H1 (cell line): ENCODE results near the gene TMCC3. TPM values are rescaled to one million over a fixed set of nuclear protein-coding genes. Genes with fewer than 3 reads are reported as not detected.

Experiments used
- CEBPB ChIP-seq: IDR thresholded peaks from 2 replicates; pipeline ENCODE4 v1.6.1; 2012; ENCODE audit warnings: low read depth, low read length
- CHD2 ChIP-seq: IDR thresholded peaks from 2 replicates; pipeline ENCODE4 v1.6.1; 2012; ENCODE audit warnings: low read length, improper control_type of control experiment
- CREB1 ChIP-seq: IDR thresholded peaks from 2 replicates; pipeline ENCODE4 v1.6.1; 2012; ENCODE audit warnings: inconsistent platforms
- HDAC6 ChIP-seq: IDR thresholded peaks from one replicate; pipeline ENCODE4 v1.7.1; 2012; ENCODE audit warnings: low read depth, mild to moderate bottlenecking, inconsistent platforms, low read length, moderate library complexity
- JUND ChIP-seq: IDR thresholded peaks from 2 replicates; pipeline ENCODE4 v1.6.1; 2011; ENCODE audit warnings: mild to moderate bottlenecking, improper control_type of control experiment, low read length
- KDM5A ChIP-seq: fragments of 200-600 bp; IDR thresholded peaks from 2 replicates; pipeline ENCODE4 v1.7.1; 2012; ENCODE audit warnings: mild to moderate bottlenecking, low read length, inconsistent platforms, mixed read lengths
- NRF1 ChIP-seq: IDR thresholded peaks from 2 replicates; pipeline ENCODE4 v1.6.1; 2011; ENCODE audit warnings: mild to moderate bottlenecking, low read depth, low read length, improper control_type of control experiment
- PHF8 ChIP-seq: fragments of 200-600 bp; sonication (generic); conservative IDR thresholded peaks from 2 replicates; pipeline ENCODE4 v1.7.1; 2012; ENCODE audit warnings: low read depth, mild to moderate bottlenecking, inconsistent platforms, low read length, moderate library complexity
- POLR2AphosphoS5 ChIP-seq: IDR thresholded peaks from 2 replicates; pipeline ENCODE4 v1.6.1; 2011; ENCODE audit warnings: low read depth, low read length
- RFX5 ChIP-seq: IDR thresholded peaks from 2 replicates; pipeline ENCODE4 v1.6.1; 2011; ENCODE audit warnings: low read depth, low read length, improper control_type of control experiment, borderline replicate concordance
- polyA plus RNA-seq, 7 experiments: library from polyadenylated mRNA; depleted of rRNA in 3 of 7; stranded (reverse) in 5 of 7; unstranded in 2 of 7; fragments of >200 nt in 5 of 7; fragments of 200-250 nt in 2 of 7; gene quantifications; 1 replicate in 5 of 7; 2 replicates in 1 of 7; 4 replicates in 1 of 7; pipeline versions ENCODE4 v1.2.1 to v1.2.3, GENCODE V29; 2011 to 2013; ENCODE audit warnings: missing spikeins in 2 of 7, mixed read lengths in 2 of 7
- total RNA-seq: library from RNA; stranded (reverse); fragmentation: NEBNext Ultra II Directional; extraction: Animal tissue kit (Norgen Biotek cat#: 25700); gene quantifications from 2 replicates; pipeline ENCODE4 v1.2.1, GENCODE V29; 2021
- TF ChIP-seq, protein P1 (sequence below): fragments of 300-600 bp; sonication (generic); IDR thresholded peaks from 2 replicates; pipeline ENCODE4 v1.7.1; 2012; ENCODE audit warnings: low read length, moderate library complexity, mild to moderate bottlenecking, inconsistent platforms; ENCODE audit not compliant: insufficient replicate concordance
- TF ChIP-seq, protein P2 (sequence below): IDR thresholded peaks from 2 replicates; pipeline ENCODE4 v1.6.1; 2011; ENCODE audit warnings: low read length, improper control_type of control experiment

TMCC3 gene
- total and polyA plus RNA-seq, 2 of the 8 experiments (the other 6 are each of a cell fraction or from before 2014, with no cell fraction given): 1.7 to 4.1 TPM

DNA sequence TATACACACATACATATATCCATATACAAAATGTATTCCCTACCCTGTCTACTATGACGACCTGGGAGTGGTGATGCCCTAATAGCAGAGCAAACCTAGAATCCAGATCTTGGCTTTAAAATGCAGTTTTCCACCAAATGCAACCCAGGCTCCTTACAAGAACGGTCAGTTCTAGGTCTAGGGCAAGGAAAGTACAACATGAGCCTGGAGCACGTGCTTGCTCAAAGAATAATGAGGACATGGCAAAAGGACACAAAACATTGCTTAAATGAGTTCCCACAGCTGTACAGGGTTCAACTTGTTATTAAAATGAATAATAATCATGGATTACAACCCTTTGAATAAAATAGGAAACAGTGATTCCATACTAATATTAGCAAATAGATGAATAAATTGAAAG, 94.7 kb downstream of the TMCC3 start (continued):
- TF ChIP-seq, protein P1, sequence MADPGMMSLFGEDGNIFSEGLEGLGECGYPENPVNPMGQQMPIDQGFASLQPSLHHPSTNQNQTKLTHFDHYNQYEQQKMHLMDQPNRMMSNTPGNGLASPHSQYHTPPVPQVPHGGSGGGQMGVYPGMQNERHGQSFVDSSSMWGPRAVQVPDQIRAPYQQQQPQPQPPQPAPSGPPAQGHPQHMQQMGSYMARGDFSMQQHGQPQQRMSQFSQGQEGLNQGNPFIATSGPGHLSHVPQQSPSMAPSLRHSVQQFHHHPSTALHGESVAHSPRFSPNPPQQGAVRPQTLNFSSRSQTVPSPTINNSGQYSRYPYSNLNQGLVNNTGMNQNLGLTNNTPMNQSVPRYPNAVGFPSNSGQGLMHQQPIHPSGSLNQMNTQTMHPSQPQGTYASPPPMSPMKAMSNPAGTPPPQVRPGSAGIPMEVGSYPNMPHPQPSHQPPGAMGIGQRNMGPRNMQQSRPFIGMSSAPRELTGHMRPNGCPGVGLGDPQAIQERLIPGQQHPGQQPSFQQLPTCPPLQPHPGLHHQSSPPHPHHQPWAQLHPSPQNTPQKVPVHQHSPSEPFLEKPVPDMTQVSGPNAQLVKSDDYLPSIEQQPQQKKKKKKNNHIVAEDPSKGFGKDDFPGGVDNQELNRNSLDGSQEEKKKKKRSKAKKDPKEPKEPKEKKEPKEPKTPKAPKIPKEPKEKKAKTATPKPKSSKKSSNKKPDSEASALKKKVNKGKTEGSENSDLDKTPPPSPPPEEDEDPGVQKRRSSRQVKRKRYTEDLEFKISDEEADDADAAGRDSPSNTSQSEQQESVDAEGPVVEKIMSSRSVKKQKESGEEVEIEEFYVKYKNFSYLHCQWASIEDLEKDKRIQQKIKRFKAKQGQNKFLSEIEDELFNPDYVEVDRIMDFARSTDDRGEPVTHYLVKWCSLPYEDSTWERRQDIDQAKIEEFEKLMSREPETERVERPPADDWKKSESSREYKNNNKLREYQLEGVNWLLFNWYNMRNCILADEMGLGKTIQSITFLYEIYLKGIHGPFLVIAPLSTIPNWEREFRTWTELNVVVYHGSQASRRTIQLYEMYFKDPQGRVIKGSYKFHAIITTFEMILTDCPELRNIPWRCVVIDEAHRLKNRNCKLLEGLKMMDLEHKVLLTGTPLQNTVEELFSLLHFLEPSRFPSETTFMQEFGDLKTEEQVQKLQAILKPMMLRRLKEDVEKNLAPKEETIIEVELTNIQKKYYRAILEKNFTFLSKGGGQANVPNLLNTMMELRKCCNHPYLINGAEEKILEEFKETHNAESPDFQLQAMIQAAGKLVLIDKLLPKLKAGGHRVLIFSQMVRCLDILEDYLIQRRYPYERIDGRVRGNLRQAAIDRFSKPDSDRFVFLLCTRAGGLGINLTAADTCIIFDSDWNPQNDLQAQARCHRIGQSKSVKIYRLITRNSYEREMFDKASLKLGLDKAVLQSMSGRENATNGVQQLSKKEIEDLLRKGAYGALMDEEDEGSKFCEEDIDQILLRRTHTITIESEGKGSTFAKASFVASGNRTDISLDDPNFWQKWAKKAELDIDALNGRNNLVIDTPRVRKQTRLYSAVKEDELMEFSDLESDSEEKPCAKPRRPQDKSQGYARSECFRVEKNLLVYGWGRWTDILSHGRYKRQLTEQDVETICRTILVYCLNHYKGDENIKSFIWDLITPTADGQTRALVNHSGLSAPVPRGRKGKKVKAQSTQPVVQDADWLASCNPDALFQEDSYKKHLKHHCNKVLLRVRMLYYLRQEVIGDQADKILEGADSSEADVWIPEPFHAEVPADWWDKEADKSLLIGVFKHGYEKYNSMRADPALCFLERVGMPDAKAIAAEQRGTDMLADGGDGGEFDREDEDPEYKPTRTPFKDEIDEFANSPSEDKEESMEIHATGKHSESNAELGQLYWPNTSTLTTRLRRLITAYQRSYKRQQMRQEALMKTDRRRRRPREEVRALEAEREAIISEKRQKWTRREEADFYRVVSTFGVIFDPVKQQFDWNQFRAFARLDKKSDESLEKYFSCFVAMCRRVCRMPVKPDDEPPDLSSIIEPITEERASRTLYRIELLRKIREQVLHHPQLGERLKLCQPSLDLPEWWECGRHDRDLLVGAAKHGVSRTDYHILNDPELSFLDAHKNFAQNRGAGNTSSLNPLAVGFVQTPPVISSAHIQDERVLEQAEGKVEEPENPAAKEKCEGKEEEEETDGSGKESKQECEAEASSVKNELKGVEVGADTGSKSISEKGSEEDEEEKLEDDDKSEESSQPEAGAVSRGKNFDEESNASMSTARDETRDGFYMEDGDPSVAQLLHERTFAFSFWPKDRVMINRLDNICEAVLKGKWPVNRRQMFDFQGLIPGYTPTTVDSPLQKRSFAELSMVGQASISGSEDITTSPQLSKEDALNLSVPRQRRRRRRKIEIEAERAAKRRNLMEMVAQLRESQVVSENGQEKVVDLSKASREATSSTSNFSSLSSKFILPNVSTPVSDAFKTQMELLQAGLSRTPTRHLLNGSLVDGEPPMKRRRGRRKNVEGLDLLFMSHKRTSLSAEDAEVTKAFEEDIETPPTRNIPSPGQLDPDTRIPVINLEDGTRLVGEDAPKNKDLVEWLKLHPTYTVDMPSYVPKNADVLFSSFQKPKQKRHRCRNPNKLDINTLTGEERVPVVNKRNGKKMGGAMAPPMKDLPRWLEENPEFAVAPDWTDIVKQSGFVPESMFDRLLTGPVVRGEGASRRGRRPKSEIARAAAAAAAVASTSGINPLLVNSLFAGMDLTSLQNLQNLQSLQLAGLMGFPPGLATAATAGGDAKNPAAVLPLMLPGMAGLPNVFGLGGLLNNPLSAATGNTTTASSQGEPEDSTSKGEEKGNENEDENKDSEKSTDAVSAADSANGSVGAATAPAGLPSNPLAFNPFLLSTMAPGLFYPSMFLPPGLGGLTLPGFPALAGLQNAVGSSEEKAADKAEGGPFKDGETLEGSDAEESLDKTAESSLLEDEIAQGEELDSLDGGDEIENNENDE: no peak
- TF ChIP-seq KDM5A: no peak
- TF ChIP-seq CHD2: no peak
- TF ChIP-seq NRF1: no peak
- TF ChIP-seq HDAC6: no peak
- no peak for TF ChIP-seq JUND
- no peak for TF ChIP-seq PHF8
- no peak for TF ChIP-seq RFX5
- TF ChIP-seq CEBPB: no peak
- no peak for TF ChIP-seq POLR2AphosphoS5
- no peak for TF ChIP-seq CREB1
- TF ChIP-seq, protein P2, sequence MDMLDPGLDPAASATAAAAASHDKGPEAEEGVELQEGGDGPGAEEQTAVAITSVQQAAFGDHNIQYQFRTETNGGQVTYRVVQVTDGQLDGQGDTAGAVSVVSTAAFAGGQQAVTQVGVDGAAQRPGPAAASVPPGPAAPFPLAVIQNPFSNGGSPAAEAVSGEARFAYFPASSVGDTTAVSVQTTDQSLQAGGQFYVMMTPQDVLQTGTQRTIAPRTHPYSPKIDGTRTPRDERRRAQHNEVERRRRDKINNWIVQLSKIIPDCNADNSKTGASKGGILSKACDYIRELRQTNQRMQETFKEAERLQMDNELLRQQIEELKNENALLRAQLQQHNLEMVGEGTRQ: no peak
